Right lobe of liver (tissue), 4 donors: ENCODE data around the gene TDRKH.

Source experiments
- CTCF ChIP-seq, 4 donors: fragments of 200-600 bp in 3 of 4; fragments of 450-650 bp in 1 of 4; IDR thresholded peaks; one replicate each; pipeline versions ENCODE4 v1.5.1 to v1.8.0; 2016 to 2022; ENCODE audit warnings: antibody characterized with exemption in 4 of 4, mild to moderate bottlenecking in 2 of 4
- POLR2A ChIP-seq: fragments of 450-650 bp; IDR thresholded peaks from one replicate; pipeline ENCODE4 v1.6.1; 2017; ENCODE audit warnings: antibody characterized with exemption, mild to moderate bottlenecking
- donor health status: DM: no; HTN: no; CAD: no.
- donor health status: DM: no; HTN: no; CAD: no.
- donor health status: DM: no; HTN: yes; CAD: no.

GRCh38 chr1:151813271-151813977 lies 23.1 kb upstream of the TDRKH start:
- TF ChIP-seq CTCF (IDR thresholded peaks at IDR 0.05) (no peak), POLR2A (no peak)
